ENCODE measurements around the gene S1PR4.

S1PR4 gene, protein sequence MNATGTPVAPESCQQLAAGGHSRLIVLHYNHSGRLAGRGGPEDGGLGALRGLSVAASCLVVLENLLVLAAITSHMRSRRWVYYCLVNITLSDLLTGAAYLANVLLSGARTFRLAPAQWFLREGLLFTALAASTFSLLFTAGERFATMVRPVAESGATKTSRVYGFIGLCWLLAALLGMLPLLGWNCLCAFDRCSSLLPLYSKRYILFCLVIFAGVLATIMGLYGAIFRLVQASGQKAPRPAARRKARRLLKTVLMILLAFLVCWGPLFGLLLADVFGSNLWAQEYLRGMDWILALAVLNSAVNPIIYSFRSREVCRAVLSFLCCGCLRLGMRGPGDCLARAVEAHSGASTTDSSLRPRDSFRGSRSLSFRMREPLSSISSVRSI

DNA sequence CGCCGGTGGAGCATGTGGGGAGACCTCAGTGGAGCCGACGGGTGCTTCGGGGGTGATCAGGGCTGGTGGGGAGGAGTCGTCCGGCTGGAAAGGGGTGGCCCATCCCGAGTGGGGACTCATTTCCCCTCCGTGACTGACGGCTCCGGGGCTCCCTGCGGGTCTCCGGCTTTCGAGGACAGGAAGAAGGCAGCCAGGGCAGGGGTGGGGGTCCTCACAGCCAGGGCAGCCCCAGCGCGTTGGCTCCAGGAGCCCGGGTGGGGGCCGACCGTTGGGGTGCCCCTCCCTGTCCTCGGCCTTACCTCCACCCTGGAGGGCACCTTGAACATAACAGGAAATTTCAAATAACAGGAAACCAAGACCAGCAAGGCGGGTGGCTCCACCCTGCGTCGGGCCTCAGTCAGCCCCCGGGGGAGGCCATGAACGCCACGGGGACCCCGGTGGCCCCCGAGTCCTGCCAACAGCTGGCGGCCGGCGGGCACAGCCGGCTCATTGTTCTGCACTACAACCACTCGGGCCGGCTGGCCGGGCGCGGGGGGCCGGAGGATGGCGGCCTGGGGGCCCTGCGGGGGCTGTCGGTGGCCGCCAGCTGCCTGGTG lies at the start of gene S1PR4:
S1PR4 (plus strand) TSS at position 393 of the 596 bp plus-strand sequence; CDS start at position 417, 24 bp downstream.
- DNase-seq (ENCODE audit: low read depth in 2 of 2): peak in 1 of 2 donors; percentile 51

DNA sequence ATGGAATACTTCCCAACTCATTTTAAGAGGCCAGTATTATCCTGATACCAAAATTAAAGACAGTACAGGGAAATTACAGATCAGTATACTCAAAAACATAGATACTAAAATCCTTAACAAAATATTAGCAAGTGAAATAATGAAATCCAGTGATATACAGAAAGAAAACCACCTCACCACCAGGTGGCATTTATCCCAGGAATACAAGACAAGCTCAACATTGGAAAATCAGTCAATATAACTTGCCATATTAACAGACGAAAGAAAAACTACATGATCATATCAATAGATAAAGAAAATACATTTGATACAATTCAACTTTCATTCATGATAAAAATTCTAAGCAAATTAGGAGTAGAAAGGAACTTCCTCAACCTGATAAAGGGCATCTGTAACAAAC lies 49.5 kb upstream of the S1PR4 start:
- DNase-seq (ENCODE audit: low read depth in 2 of 2): no peak

DNA sequence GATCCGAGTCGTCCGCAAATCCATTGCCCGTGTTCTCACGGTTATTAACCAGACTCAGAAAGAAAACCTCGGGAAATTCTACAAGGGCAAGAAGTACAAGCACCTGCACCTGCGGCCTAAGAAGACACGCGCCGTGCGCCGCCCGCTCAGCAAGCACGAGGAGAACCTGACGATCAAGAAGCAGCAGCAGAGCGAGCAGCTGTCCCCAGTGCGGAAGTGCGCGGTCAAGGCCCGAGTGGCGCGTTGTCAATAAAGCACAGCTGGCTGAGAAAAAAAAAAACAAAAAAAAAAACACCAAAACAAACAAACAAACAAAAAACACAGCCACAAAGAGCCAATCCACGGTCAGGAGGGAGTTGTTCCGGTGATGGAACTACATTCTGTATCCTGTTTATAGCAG lies 47.4 kb upstream of the S1PR4 start:
- no peak for DNase-seq (ENCODE audit: low read depth in 2 of 2)

DNA sequence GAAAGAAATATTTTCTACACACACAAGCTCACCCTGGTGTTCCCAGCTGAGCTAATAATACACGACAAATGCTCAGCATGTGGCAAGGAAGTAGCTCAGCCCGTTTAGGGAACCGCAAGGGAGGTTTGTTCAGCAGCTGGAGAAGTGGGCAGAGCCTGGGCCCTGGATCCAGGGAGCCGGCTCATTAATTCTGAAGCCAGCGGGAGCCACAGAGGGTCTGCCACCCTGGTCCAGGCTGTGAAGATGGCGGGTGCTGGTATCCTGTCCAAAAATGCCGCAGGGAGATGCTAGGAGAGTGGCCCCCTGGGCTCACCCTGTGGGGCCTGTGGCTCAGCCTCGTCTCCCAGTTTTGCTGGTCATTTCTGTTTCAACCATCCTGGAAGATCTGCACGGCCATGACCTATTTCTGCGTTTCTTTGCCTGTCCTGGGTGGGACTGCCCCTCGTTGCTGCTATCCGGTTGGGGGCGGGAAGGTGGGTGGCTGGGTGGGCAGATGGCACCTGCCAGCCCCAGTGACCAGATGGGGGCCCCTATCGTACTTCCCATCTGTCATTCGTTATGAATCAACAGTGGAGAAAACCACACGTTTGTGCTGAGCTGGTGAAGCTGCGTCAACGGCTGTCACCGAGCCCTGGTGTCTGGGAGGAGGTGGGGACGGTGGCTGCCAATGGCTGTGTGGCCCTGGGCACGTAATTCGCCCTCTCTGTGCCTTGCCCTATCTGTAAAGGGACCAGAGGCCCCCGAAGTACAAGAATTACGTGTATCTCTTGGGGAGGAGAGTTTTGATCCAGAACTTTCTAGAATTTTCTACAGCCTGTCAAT lies 45.4 kb upstream of the S1PR4 start:
- peak; percentile 71 to 74 for DNase-seq (ENCODE audit: low read depth in 2 of 2)

DNA sequence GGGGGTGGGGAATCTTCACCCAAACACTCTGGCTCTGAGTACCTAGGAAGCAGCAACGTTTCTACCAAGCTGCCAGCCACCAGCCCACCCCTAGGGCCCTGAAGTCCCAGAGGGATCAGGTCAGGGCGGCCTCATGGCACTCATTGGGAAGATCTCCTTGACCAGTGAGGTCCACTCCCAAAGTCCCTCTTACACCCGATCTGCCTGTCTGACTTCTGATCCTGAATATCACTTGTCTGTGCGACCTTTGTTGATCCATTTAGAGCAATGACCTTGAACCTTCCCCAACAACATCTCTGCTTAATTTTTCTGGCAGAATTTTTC lies 44.8 kb upstream of the S1PR4 start:
- DNase-seq (ENCODE audit: low read depth in 2 of 2): no peak

DNA sequence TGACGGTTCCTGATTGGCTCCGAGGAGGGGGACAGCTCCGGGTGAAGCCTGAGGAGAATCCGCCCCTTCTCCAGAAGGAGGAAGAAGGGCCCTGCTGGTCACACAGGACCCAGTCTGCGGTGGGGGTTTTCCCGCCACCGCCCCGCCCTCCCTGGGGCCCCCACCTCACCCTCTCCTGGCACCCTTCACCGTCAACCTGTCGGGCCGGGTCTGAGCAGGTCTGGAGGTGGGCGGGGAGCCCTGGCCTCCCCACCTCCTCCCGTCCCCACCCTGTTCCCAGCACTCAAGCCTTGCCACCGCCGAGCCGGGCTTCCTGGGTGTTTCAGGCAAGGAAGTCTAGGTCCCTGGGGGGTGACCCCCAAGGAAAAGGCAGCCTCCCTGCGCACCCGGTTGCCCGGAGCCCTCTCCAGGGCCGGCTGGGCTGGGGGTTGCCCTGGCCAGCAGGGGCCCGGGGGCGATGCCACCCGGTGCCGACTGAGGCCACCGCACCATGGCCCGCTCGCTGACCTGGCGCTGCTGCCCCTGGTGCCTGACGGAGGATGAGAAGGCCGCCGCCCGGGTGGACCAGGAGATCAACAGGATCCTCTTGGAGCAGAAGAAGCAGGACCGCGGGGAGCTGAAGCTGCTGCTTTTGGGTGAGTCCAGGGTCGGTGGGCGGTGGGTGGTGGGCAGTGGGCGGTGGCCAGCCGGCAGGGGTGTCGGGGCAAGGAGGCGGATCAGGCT lies 42.4 kb upstream of the S1PR4 start, which contains the start of gene GNA15:
GNA15 (plus strand) TSS at position 73 of the 723 bp plus-strand sequence; CDS start at position 491, 418 bp downstream.
- DNase-seq (ENCODE audit: low read depth in 2 of 2): no peak

DNA sequence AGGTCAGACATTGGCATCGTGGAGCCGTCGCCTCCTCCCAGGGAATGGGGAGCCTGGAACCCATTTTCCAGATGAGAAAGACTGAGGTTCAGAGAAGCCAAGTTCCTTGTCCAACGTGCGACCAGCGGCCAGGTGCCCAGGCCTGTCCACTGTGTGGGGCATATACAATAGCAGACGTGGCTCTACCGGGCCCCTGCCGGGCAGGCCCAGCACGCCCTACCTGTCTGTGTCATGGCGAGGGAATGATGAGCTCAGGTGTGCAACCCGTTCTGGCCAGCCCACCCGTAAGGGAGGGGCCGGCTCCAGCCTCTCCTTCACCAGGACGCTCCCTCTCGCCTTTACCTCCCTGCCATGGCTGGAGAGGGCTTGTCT lies 41.9 kb upstream of the S1PR4 start:
- DNase-seq (ENCODE audit: low read depth in 2 of 2): no peak

DNA sequence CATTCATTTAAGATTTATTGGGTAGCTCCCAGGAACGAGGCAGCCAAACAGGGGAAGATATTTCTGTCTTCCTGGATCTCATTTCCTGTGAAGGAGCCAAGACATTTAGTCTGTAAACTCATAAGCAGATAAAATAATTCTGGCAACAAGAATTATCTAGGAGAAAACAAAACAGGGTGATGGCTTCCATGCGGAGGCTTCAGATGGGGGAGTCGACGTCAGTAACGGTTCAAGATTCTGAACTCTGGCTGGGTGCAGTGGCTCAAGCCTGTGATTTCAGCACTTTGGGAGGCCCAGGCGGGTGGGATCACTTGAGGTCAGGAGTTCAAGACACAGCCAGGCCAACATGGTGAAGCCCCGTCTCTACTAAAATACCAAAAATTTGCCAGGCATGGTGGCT lies 41.5 kb upstream of the S1PR4 start:
- no peak for DNase-seq (ENCODE audit: low read depth in 2 of 2)

DNA sequence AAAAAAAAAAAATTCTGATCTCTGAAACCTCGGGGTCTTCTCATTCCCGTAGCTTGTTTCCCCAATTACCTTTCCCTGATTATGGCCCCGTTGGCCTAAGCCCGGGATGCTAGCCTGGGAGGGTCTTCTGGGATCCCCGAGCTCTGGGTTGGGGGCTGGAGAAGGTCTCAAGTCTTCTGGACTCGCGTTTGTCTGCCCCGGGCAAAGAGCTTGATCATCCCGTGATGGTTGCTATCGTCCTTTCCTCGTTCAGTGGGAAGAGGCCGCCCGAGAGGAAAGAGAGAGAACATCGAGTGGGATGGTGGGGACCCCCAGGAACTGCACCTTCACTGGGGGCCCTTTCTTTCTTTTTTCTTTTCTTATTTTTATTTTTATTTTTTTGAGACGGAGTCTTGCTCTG lies 40.3 kb upstream of the S1PR4 start:
- DNase-seq (ENCODE audit: low read depth in 2 of 2): no peak

DNA sequence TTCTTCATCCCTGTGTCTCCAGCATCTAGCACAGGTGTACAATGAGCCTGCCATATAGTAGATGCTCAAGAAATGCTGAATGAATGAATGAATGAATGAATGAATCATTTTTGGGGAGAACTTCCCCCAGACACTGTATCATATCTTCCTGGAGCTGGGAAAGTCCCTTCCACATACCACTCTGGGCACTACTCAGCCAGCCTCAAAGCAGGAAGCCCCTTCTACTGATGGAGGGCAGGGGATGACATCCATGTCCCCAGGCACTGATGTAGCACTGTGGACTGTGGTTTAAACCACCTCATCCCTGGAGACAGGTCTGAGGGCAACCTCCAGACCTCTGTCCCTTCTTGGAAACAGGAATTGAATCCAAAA lies 37.9 kb upstream of the S1PR4 start:
- no peak for DNase-seq (ENCODE audit: low read depth in 2 of 2)

DNA sequence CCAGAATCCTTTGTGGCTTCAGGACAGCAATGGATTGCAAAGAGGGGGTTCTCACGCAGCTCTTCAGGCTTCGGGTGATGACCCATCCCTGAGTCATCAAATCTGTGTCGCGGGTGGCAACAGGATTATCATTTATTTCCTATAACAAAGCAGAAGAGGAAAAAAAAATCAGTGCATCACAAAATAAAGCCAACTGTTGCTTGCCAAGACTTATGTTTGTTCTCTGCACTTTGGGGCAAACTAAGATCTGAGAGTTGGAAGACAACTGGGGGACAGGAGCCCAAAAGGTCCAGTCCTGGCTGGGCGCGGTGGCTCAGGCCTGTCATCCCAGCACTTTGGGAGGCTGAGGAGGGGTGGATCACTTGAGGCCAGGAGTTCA lies 36.3 kb upstream of the S1PR4 start:
- DNase-seq (ENCODE audit: low read depth in 2 of 2): peak; percentile 39 to 61

DNA sequence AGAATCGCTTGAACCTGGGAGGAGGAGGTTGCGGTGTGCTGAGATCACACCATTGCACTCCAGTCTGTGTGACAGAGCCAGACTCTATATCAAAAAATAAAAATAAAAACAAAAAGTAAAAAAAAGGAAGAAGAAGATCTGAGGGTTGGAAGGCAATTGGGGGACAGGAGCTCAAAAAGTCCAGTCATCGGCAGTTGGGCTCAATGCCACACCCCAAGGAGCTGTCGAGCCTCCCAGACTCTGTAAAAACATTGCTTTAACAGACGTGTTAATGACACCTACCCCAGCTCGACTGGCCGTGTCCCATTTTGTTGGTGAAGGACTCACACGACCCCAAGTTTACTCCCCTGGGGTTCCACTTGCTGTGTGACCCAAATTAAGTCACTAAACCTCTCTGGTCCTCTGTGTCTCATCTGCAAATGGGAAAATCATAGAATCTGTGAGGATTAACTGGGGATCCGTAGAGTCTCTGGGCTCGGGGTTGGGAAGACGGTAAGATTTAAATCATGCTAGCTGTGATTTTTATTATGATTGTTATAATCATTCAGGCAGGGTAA lies 35.7 kb upstream of the S1PR4 start:
- no peak for DNase-seq (ENCODE audit: low read depth in 2 of 2)

DNA sequence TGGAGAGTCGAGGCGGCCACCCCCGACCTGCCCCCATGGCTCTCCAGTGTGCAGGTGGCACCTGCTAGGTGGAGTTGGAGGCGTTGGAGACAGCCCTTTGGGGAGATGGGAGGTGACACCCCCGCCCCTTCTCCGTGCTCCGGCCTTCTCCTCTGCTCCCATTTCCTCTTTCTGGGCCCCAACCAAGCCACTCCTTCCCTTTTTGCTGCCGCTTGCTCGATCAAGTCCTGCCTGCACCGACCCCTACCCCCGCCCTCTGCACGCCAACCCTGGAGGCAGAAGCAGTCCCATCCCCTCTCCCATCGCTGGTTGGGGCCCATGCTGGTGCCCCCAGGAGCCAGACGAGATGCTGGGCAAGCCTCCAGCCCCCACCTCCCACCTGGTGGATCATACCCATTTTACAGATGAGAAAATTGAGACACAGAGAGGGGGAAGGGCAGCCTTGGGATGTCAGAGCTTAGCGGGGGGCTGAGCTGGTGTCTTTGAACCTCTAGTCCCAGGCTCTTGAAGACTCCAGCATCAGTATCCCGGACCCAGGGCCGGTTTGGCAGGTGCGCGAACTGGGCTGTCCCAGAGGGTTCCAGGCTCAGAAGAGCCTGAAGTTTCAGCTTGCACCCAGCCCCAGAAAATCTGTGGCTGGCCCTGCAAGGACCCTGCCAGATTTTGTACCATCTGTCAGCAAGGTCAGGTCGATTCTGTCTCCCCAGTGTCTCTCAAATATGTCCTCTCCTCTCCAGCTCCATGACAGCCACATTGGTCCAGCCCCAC lies 32.5 kb upstream of the S1PR4 start:
- no peak for DNase-seq (ENCODE audit: low read depth in 2 of 2)

DNA sequence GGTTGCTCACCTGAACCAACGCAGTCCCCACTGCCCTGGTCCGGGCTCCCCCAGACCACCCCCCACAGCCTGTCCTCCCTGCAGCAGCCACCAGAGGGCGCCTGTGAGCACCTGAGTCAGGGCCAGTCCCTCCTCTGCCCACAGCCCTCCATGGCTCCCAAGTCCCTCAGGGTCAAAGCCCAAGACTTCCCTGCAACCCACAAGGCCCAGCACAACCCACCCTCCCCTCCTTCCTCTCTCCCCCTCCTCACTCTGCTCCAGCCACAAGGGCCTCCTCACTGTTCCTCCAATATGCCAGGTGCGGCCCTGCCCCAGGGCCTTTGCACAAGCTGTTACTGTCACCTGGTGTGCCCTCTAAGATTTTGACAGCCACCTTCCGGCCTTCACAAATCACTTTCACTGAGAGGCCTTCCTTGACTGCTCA lies 31.9 kb upstream of the S1PR4 start:
- DNase-seq (ENCODE audit: low read depth in 2 of 2): peak; percentile 29 to 39

DNA sequence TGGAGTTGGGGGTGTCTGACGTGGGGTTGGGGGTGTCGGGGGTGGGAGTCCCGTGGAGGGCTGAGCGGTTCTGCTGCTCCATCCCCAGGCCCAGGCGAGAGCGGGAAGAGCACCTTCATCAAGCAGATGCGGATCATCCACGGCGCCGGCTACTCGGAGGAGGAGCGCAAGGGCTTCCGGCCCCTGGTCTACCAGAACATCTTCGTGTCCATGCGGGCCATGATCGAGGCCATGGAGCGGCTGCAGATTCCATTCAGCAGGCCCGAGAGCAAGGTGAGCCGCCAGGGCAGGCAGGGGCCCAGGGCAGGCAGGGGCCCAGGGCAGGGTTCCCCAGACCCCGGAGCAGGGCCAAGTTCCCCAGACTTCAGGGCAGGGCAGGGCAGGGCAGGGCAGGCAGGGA lies 30.1 kb upstream of the S1PR4 start:
- DNase-seq (ENCODE audit: low read depth in 2 of 2): no peak

DNA sequence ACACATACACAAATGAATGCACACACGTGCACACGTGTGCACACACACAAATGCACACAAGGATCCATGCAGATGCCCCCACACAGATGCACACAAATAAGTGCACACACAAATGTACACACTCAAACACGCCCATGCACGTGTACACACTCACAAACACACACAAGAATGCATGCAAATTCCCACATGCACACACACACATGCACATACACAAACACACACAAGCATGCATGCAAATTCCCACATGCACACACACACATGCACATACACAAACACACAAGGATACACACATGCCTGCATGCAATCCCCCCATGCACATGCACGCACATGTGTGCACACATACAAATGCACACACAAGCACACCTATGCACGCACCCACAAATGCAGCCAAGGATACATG lies 29.5 kb upstream of the S1PR4 start:
- no peak for DNase-seq (ENCODE audit: low read depth in 2 of 2)

DNA sequence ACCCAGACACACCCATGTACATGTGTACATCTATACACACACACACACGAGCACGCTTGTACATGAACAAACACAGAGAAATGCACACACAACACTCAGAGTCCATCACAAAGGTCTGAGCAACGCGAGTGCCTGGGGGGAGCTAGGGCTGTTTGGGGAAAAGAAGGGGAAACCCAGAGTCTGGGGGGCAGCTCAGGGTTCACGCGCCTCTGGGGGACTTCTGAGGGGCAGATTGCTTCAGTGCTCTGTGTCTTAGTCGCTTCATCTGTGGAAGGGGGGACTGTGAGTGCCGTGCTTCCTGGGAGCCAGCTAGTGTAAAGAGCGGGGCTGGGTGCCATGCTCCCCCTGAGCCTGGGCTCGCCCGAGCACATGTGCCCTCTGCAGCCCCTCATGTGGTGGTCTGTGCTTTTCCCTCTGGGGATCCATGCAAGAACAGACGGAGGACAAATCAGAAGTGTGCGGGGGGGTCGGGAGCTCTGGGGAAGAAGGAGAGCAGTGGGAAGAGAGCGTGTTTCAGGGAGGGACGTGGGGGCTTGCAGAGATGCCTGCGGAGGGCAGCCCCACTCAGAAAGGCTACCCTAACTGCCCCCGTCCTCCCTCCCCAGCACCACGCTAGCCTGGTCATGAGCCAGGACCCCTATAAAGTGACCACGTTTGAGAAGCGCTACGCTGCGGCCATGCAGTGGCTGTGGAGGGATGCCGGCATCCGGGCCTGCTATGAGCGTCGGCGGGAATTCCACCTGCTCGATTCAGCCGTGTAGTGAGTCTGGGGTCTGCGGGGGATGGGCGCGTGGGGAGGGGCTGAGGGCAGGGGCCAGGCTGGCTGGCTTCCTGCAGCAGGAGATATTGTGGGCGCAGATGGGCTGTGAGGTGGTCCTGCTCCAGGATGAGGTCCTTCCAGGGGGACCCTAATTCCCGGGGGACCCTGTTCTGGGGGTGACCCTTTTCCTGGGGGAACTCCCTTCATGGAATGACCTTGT lies 28.8 kb upstream of the S1PR4 start:
- DNase-seq (ENCODE audit: low read depth in 2 of 2): no peak

DNA sequence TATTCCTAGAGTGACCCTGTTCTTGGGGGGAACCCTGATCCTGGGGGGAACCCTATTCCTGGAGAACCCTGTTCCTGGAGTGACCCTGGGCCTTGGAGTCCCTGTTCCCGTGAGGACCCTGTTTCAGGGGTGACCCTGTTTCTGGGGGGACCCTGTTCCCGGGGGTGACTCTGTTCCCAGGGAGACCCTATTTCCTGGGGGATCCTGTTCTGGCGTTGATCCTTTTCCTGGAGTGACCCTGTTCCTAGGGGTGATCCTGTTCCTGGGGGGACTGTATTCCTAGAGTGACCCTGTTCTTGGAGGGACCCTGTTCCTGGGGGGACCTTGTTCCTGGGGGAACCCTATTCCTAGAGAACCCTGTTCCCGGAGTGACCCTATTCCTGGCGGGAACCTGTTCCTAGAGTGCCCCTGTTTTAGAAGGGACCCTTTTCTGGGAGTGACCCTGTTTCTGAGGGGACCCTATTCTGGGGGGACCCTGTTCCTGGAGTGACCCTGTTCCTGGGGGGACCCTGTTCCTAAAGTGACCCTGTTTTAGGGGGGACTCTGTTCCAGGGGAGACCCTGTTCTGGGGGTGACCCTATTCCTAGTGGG lies 27.7 kb upstream of the S1PR4 start:
- DNase-seq (ENCODE audit: low read depth in 2 of 2): no peak
